GM19099 (cell line): ENCODE data around the gene REEP3.

Experiments used
- POLR2A ChIP-seq: IDR thresholded peaks from 3 replicates; pipeline ENCODE4 v1.6.1; 2011; ENCODE audit warnings: low read depth; ENCODE audit not compliant: insufficient read length; ENCODE audit errors: extremely low read depth

The REEP3 gene

DNA sequence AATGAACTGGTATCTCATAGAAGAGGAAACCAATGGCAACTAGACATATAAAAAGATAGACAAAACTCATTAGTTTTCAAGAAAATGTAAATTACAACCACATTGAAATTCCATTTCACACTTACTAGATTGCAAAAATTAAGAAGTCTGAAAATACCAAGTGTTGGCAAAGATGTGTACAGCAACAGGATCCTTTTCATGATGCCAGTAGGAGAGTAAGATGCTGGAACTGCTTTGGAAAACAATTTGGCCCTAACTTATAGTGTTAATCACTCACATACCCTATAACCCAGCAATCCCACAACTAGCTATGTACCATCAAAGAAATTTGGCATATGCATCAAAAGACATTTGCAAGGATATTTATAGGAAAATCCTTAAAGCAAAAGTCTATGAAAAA, 15.5 kb downstream of the REEP3 start:
- TF ChIP-seq POLR2A: no peak

DNA sequence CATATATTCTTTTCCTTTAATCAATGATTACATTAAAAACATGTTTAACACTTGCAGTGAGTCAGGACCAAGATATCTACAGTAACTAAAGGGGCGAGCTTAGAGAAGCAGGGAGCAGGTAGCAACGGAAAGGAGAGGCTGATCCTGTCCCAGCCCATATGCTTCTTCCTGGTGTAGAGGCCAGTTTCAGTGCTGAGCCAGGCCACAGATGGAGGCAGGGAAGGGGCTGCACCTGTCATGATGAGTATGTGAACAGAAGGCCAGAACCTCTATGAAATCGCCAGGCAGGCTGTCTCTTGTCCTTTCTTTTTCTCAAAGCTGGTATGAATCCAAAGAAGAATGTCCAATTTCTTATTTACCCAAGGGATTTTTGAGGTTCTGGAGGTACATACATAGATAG, 16.3 kb downstream of the REEP3 start:
- no peak for TF ChIP-seq POLR2A

DNA sequence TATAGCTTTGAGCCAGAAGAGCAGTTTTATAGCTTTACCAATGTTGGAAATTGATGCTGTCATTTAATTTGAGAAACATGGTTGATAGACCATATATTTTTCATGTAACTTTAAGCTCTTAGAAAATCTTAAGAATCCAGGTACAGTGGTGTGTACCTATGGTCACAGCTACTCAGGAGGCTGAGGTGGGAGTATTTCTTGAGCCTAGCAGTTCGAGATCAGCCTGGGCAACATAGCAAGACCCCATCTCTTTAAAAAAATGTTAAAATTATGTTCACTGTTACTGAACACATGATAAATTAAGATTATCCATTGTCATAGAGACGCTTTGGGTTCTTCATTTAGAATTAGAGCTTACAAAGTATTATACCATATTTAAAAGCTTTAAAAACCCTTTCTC, 18.2 kb downstream of the REEP3 start:
- no peak for TF ChIP-seq POLR2A

DNA sequence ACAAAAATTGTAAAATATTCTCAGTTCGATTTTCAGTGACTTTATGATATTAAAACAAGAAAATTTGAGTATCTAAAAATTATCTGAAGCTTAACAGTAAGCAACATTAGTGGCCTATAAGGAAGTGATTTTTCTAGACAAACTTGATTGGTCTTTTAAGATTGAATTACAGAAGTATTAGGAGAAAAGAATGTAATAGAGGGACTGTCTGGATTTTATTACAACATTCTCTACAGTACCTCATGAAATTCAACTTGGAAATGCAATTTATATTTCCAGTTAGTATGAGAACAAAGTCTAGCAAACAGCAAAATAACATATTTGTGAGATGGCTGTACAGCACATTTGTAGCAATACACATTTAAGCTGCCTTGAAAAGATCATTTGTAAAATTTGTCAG, 18.8 kb downstream of the REEP3 start:
- TF ChIP-seq POLR2A: no peak

DNA sequence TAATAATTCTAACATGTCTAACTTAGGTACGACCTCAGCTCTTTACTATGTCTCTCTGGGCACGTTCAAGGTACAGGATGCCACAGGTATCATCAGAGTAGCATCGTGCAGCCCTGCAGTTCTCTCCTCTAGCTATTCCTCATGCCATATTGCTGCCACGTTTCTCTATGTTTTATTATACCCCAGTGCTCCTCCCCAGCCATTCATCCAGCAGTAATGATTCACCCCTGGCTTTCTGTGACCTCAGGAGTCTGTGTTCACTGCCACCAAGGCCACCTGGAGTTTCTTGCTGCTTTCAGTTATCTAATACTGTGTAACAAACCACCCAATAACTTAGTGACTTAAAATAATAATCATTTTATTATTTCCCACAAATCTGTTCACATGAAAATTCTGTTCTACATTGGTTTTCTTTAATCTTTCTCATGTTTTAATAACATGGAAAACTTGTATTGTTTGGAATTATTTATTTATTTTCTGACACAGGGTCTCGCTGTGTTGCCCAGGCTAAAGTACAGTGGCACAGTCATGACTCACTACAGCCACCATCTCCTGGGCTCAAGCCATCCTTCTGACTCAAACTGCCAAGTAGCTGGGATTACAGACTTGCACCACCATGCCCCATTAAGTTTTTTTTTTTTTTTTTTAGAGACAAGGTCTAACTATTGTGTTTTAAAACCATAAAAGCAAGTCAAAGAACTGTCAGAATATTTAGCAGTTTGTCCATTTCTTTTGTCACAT, 21.8 kb downstream of the REEP3 start:
- TF ChIP-seq POLR2A: no peak

DNA sequence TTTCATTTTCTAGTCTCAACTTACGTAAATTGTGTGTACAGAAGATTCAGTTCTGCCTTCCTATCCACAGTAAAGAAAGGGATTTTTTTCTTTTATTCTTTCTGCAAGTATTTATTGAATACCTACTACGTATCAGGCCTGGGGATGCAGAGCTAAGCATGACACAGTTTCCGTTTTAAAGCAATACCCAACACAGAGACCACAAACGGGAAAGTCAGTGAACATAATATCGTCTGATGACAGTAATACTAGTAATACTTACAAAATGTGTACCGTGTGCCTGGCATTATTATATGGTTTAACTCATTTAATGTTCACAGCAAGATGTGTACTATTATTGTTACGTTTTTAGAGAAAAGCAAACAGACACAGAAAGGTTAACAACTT, 22.4 kb downstream of the REEP3 start:
- TF ChIP-seq POLR2A: no peak

DNA sequence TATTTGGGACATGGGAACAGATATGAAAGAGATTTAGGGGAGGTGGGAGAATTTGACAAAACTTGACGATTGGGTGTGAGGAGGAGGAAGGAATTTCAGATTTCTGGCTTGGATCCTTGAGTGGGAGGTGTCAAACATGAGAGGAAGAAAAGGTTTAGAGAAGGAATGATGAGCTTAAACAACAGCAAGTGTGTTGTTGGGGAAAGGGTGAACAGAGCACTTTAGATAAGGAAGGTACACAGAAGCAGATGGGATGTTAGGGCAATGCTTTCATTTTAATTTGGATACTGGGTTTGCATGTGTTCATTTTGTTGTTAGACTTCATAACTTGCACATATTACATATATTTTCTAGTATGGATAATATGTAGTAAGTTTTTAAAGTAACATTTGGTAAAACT, 23.2 kb downstream of the REEP3 start:
- TF ChIP-seq POLR2A: no peak

DNA sequence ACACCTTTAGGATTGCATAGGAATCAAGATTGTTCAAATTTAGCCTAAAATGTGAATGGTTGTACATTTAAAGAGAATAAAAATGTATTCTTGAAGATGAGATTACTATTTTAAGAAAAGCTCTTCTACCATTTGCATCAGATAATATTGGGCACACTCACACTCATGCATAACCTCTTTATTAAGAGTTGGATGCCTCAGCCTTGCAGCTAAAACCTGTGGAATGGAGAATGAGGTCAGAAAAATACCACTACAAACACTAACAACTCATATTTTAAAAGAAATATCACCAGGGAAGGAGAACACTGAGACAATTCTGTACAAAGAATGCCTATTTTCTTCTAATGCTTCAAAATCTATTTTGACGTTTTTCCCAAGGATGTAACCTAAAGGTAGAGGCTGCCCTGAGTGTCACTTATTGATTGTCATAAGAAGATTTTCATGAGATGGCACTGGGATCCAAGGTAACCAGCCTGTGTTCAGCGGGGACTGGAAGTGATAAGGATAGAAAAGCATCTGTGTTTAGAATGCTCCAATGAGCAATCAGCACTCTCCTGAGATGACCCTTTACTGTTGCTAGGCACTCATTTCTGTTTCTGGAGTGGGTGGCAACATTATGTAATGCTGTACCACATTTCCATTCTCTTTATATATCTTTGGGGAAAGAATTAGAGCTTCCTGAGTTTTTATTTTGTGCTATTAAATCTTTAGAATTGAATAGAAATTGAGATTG, 26.6 kb downstream of the REEP3 start:
- TF ChIP-seq POLR2A: no peak

DNA sequence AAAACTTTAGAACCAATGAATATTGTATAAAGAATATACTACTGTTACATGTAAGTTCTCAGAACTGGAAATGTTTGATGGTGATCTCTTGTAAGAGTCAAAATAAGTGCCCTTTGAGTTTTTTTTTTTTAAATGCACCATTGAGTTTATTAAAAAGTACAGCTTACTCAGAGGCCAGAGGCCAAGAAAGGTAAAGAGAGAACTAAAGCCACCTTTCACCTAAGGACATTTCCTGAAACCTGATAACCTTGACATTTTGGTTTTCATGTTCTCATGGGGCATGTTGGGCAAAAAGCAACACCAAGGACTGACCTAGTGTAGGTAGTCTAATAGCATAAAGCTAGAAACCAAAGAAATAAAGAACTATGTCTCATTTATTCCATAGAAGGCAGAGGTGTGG, 27.7 kb downstream of the REEP3 start:
- no peak for TF ChIP-seq POLR2A

DNA sequence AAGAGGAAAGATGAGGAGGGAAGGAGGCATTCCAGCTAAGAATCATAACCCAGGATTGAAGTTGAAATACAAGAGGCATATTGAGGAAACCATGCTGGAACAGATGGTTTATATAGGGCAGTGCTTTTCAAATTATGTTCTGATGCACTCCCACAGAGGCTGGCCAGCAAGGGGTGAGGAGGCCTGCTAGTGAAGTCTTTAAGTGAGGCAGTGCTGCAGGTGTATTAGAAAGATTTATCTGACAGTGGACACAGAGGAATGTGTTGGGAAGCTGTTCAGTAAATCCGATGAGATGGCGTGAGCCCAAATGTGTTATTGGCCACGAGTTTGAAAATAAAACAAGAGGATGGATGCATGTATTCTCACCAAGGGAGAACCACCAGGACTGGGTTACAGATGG, 28.6 kb downstream of the REEP3 start:
- TF ChIP-seq POLR2A: no peak

DNA sequence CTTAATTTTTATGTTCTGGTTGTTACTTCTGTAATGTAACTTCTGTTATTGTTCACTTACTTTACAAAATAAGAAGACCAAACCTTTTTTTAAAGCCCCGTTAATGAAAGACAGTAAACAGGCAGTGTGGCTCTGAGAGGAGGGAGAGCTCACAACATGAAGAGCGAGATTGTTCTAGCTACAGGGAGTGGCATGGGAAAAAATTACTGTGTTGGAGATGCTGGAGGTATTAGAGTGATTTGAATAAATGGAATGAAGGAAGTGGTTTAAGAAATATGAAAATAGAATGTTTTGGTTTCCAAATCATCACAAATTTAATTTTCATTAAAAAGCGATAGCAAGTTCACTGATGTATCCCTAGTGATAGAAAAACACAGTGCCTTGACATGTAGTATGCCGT, 31.8 kb downstream of the REEP3 start:
- no peak for TF ChIP-seq POLR2A

DNA sequence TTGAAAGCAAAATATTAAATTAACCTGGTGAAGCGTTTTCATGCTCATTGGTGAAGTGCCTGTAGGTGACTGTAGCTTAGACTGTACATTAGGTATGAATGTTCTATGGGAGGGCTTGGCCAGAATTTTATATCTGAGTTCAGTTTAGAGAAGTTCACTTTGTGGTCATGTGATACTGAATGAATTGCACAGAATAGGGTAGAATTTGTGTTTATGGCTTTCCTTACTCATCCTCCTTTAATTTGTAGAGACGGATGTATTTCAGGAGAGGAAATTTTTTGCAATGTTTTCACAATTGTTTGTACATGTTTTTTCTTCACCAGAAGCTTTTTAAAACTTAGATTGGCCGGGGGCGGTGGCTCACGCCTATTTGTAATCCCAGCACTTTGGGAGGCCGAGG, 32.3 kb downstream of the REEP3 start:
- TF ChIP-seq POLR2A: no peak

DNA sequence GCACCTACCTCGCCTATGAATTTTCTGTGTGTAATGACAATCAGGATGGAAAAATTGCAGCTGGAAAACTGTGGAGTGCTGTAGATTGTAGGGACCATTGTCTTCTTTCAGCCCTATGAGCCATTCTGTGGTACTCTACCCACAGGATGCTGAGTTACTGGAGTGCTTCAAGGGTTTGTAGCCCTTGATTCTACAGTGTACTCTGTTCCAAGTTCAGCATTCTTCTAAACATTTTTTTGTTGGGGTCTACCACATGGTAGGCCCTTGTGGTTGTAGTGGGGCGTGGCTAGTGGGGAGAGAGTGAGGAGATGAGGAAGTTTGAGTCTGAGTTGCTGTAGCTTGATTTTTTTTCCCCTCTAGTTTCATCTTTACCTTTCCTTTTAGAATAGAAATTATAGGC, 33.5 kb downstream of the REEP3 start:
- TF ChIP-seq POLR2A: no peak

DNA sequence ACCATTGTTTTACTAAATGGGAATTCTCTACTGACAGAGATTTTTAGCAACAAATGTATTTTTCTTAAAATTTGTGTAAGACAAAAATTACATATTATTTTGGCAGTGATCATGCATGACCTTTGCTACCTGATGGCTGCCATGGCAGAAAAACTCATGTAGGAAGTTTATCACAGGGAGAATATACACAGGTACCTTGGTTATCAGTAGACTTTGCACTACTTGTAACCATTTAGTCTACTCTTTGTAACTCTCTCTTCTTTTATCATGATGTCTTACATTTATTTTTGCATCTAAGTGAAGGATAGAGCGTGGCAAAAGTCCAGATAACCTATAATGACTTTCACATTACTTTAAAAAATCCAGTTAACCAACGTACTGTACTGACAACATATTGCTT, 34.1 kb downstream of the REEP3 start:
- TF ChIP-seq POLR2A: no peak

DNA sequence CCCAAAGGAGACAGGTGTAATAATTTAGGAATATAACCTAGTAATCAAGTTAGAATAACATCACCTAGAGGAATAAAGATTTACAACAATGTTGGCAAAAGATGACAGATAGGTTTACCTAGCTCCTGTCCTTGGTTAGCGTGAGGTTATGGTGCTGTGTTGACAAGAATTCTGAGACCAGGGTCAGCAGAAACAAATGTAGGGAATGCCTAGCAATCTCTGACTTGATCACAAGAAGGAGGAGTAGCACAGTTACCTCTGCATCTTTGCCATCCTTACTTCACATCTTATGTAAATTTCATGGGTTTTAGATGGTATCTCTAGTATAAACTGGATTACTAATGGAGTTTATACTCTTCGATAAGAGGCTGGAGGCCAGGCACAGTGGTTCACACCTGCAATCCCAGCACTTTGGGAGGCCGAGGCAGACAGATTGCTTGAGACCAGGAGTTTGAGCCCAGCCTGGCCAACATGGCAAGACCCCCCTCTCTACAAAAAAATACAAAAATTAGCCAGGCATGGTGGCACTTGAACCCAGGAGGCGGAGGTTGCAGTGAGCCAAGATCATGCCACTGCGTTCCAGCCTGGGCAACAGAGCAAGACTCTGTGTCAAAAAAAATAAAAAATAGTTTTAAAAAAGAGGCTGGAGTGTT, 37.1 kb downstream of the REEP3 start:
- no peak for TF ChIP-seq POLR2A

DNA sequence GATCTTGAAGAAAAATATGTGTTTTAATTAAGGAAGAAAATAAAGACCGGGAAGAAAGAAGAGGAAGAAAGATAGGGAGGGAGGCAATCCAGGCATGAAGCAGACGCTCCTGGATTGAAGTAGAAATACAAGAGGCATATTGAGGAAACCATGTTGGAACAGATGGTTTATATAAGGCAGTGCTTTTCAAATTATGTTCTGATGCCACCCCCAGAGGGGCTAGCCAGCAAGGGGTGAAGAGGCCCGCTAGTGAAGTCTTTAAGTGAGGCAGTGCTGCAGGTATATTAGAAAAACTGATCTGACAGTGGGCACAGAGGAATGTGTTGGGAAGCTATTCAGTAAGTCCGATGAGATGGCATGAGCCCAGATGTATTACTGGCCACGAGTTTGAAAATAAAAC, 40.1 kb downstream of the REEP3 start:
- no peak for TF ChIP-seq POLR2A
